H1 (cell line): ENCODE measurements around the gene MTR. TPM values are rescaled to one million over a fixed set of nuclear protein-coding genes. Genes with fewer than 3 reads are reported as not detected.

Source experiments
- CTCF ChIA-PET: fragments of 300-600 bp; sonication (Branson Sonifier 250); formaldehyde crosslinking; loops from one replicate; lab custom pipeline; 2021; ENCODE audit not compliant: partially characterized antibody; lab: Charles Lee
- POLR2A ChIA-PET: fragments of 300-600 bp; sonication (Branson Sonifier 250); formaldehyde crosslinking; loops from one replicate; lab custom pipeline; 2021; ENCODE audit warnings: inconsistent platforms; ENCODE audit not compliant: partially characterized antibody; lab: Charles Lee
- DNase-seq, 2 experiments: peaks; one replicate each; pipeline versions ENCODE4 v3.0.0 to v3.0.0-alpha.2; 2010 to 2022; ENCODE audit warnings: low spot score in 2 of 2, low read depth in 1 of 2, mixed read lengths in 1 of 2
- FAIRE-seq: peaks from 2 replicates; lab custom pipeline; 2011; peaks lifted over from hg19 to GRCh38; lab: Jason Lieb, UNC
- H2AFZ ChIP-seq: 2 replicates; pipeline ENCODE4 v1.8.1; 2012; ENCODE audit warnings: low read length, inconsistent platforms
- H2AK5ac ChIP-seq: 2 replicates; pipeline ENCODE4 v1.6.1; 2013; ENCODE audit warnings: low read depth, low read length
- H2BK120ac ChIP-seq: replicated peaks from 2 replicates; pipeline ENCODE3; 2013; ENCODE audit warnings: low read depth, low read length, inconsistent platforms
- H2BK12ac ChIP-seq: 2 replicates; pipeline ENCODE4 v1.6.1; 2013; ENCODE audit warnings: low read depth, low read length
- H2BK15ac ChIP-seq: 2 replicates; pipeline ENCODE4 v1.6.1; 2013; ENCODE audit warnings: low read length
- H2BK20ac ChIP-seq: 2 replicates; pipeline ENCODE4 v1.6.1; 2013; ENCODE audit warnings: low read length
- H2BK5ac ChIP-seq: 2 replicates; pipeline ENCODE4 v1.6.1; 2013; ENCODE audit warnings: low read depth, low read length
- H3K14ac ChIP-seq: 2 replicates; pipeline ENCODE4 v1.6.1; 2013; ENCODE audit warnings: inconsistent platforms; ENCODE audit not compliant: insufficient read length
- H3K18ac ChIP-seq: 2 replicates; pipeline ENCODE4 v1.6.1; 2013; ENCODE audit warnings: low read length; ENCODE audit errors: extremely low read depth
- H3K23ac ChIP-seq: 2 replicates; pipeline ENCODE4 v1.6.1; 2013; ENCODE audit warnings: inconsistent platforms; ENCODE audit not compliant: insufficient read length
- H3K23me2 ChIP-seq: 2 replicates; pipeline ENCODE4 v1.6.1; 2013; ENCODE audit warnings: low read depth, low read length
- H3K27ac ChIP-seq: 2 replicates; pipeline ENCODE4 v1.6.1; 2011; ENCODE audit warnings: low read depth, low read length, inconsistent platforms
- H3K27me3 ChIP-seq, 4 experiments: replicated peaks in 1 of 4; 1 replicate in 1 of 4; 2 replicates in 3 of 4; pipeline versions ENCODE4 v1.6.1 to v1.8.1; 2011 to 2013; ENCODE audit warnings: low read length in 3 of 4, mild to moderate bottlenecking in 3 of 4, inconsistent platforms in 2 of 4, mixed read lengths in 2 of 4, moderate library complexity in 1 of 4; ENCODE audit not compliant: control insufficient read depth in 3 of 4, insufficient read depth in 3 of 4; ENCODE audit errors: extremely low read depth in 1 of 4
- H3K36me3 ChIP-seq, 4 experiments: 2 replicates each; pipeline versions ENCODE4 v1.6.1 to v1.8.1; 2011 to 2013; ENCODE audit warnings: mild to moderate bottlenecking in 4 of 4, low read length in 3 of 4, moderate library complexity in 2 of 4, control low read depth in 1 of 4, inconsistent platforms in 1 of 4; ENCODE audit not compliant: insufficient read depth in 4 of 4, control insufficient read depth in 2 of 4
- H3K4ac ChIP-seq: replicated peaks from 2 replicates; pipeline ENCODE3; 2013; ENCODE audit warnings: low read length, low read depth, mixed read lengths, inconsistent platforms; ENCODE audit not compliant: insufficient read length
- H3K4me1 ChIP-seq, 4 experiments: replicated peaks in 1 of 4; 1 replicate in 1 of 4; 2 replicates in 3 of 4; pipeline versions ENCODE4 v1.6.1 to v1.8.1; 2011 to 2013; ENCODE audit warnings: low read length in 3 of 4, inconsistent platforms in 2 of 4, mixed read lengths in 1 of 4; ENCODE audit not compliant: insufficient read depth in 4 of 4, control insufficient read depth in 3 of 4
- H3K4me2 ChIP-seq, 2 experiments: 2 replicates each; pipeline versions ENCODE4 v1.6.1 to v1.8.1; 2011 to 2013; ENCODE audit warnings: low read depth in 2 of 2, low read length in 2 of 2, control low read depth in 1 of 2, inconsistent platforms in 1 of 2, mild to moderate bottlenecking in 1 of 2; ENCODE audit not compliant: insufficient read depth in 1 of 2
- H3K4me3 ChIP-seq, 4 experiments: fragments of 200-600, 300-600 bp in 1 of 4; sonication (generic), shearing (Covaris generic), sonication (Bioruptor Twin) in 1 of 4; 2 replicates each; pipeline versions ENCODE4 v1.5.1 to v1.8.1; 2011 to 2016; ENCODE audit warnings: low read length in 4 of 4, low read depth in 3 of 4, control low read depth in 2 of 4, inconsistent platforms in 2 of 4, mild to moderate bottlenecking in 2 of 4, mixed read lengths in 1 of 4, moderate library complexity in 1 of 4; ENCODE audit not compliant: insufficient read depth in 2 of 4; ENCODE audit errors: extremely low read depth in 1 of 4
- H3K56ac ChIP-seq: replicated peaks from 2 replicates; pipeline ENCODE3; 2013; ENCODE audit warnings: low read depth, mild to moderate bottlenecking, mixed read lengths, low read length, inconsistent platforms; ENCODE audit not compliant: insufficient read length
- H3K79me1 ChIP-seq: 2 replicates; pipeline ENCODE4 v1.6.1; 2013; ENCODE audit warnings: low read depth, low read length, control low read depth
- H3K79me2 ChIP-seq, 2 experiments: 2 replicates each; pipeline versions ENCODE4 v1.6.1 to v1.8.1; 2012 to 2013; ENCODE audit warnings: low read length in 2 of 2, mild to moderate bottlenecking in 2 of 2, inconsistent platforms in 1 of 2; ENCODE audit not compliant: insufficient read depth in 2 of 2, control insufficient read depth in 1 of 2
- H3K9ac ChIP-seq, 4 experiments: replicated peaks in 1 of 4; 1 replicate in 1 of 4; 2 replicates in 3 of 4; pipeline versions ENCODE4 v1.6.1 to v1.8.1; 2011 to 2013; ENCODE audit warnings: low read depth in 3 of 4, low read length in 3 of 4, control low read depth in 2 of 4, mild to moderate bottlenecking in 2 of 4, moderate library complexity in 2 of 4, inconsistent platforms in 1 of 4; ENCODE audit errors: extremely low read depth in 1 of 4
- H3K9me3 ChIP-seq, 2 experiments: 2 replicates each; pipeline versions ENCODE4 v1.6.1 to v1.8.1; 2012 to 2013; ENCODE audit warnings: mild to moderate bottlenecking in 2 of 2, moderate library complexity in 2 of 2, control low read depth in 1 of 2, inconsistent platforms in 1 of 2, low read depth in 1 of 2, low read length in 1 of 2, mixed read lengths in 1 of 2; ENCODE audit not compliant: insufficient read depth in 2 of 2
- H4K20me1 ChIP-seq, 2 experiments: replicated peaks in 1 of 2; 2 replicates each; pipeline versions ENCODE3 to v1.8.1; 2011 to 2013; ENCODE audit warnings: inconsistent platforms in 2 of 2, low read length in 2 of 2, mild to moderate bottlenecking in 1 of 2; ENCODE audit not compliant: insufficient read depth in 2 of 2, control insufficient read depth in 1 of 2
- H4K5ac ChIP-seq: 2 replicates; pipeline ENCODE4 v1.6.1; 2013; ENCODE audit warnings: low read length, low read depth, mixed read lengths, inconsistent platforms; ENCODE audit not compliant: insufficient read length
- H4K8ac ChIP-seq: 2 replicates; pipeline ENCODE4 v1.8.0; 2013; ENCODE audit warnings: mild to moderate bottlenecking, moderate library complexity, low read length, inconsistent platforms; ENCODE audit not compliant: insufficient read depth; ENCODE audit errors: extremely low read depth
- H4K91ac ChIP-seq: replicated peaks from 2 replicates; pipeline ENCODE3; 2013; ENCODE audit warnings: low read length, mixed read lengths, inconsistent platforms; ENCODE audit not compliant: insufficient read length
- BACH1 ChIP-seq: IDR thresholded peaks from 2 replicates; pipeline ENCODE4 v1.6.1; 2012; ENCODE audit warnings: low read length, improper control_type of control experiment
- CBX5 ChIP-seq: fragments of 300-800, 300-1000 bp; sonication (generic); IDR thresholded peaks from 2 replicates; pipeline ENCODE4 v1.7.1; 2016; ENCODE audit warnings: antibody characterized with exemption, low read length, low read depth
- CTBP2 ChIP-seq: IDR thresholded peaks from 2 replicates; pipeline ENCODE4 v1.7.0; 2011; ENCODE audit warnings: borderline replicate concordance, mild to moderate bottlenecking, moderate library complexity, mixed read lengths, low read length; ENCODE audit not compliant: insufficient read depth, insufficient read length
- EP300 ChIP-seq, 2 experiments: IDR thresholded peaks; 1 replicate in 1 of 2; 2 replicates in 1 of 2; pipeline ENCODE4 v1.6.1; 2011 to 2012; ENCODE audit warnings: low read depth in 2 of 2, low read length in 2 of 2, mild to moderate bottlenecking in 2 of 2, borderline replicate concordance in 1 of 2, inconsistent platforms in 1 of 2, moderate library complexity in 1 of 2
- EZH2 ChIP-seq: fragments of 200-600 bp; sonication (generic); IDR thresholded peaks from 2 replicates; pipeline ENCODE4 v1.7.1; 2012; ENCODE audit warnings: low read depth, mild to moderate bottlenecking, moderate library complexity, low read length, inconsistent platforms; ENCODE audit not compliant: severe bottlenecking
- MAFK ChIP-seq: IDR thresholded peaks from 2 replicates; pipeline ENCODE4 v1.6.1; 2012; ENCODE audit warnings: low read depth, mild to moderate bottlenecking, improper control_type of control experiment, low read length
- RBBP5 ChIP-seq: IDR thresholded peaks from 2 replicates; pipeline ENCODE4 v1.7.1; 2012; ENCODE audit warnings: low read depth, mild to moderate bottlenecking, inconsistent platforms, low read length, moderate library complexity, borderline replicate concordance
- SIX5 ChIP-seq: IDR thresholded peaks from 2 replicates; pipeline ENCODE4 v1.6.1; 2011; ENCODE audit warnings: mild to moderate bottlenecking, low read depth, low read length
- SP1 ChIP-seq: IDR thresholded peaks from 2 replicates; pipeline ENCODE4 v1.6.1; 2011; ENCODE audit warnings: low read depth, low read length
- SP2 ChIP-seq: IDR thresholded peaks from 2 replicates; pipeline ENCODE4 v1.6.1; 2012; ENCODE audit warnings: mild to moderate bottlenecking, low read length, inconsistent platforms
- SUZ12 ChIP-seq: fragments of 200-600 bp; sonication (generic); IDR thresholded peaks from 2 replicates; pipeline ENCODE4 v1.6.1; 2012; ENCODE audit warnings: mild to moderate bottlenecking, inconsistent platforms, low read length, moderate library complexity, mixed read lengths
- TEAD4 ChIP-seq: IDR thresholded peaks from 2 replicates; pipeline ENCODE4 v1.6.1; 2012; ENCODE audit warnings: low read depth, low read length, inconsistent platforms, mixed read lengths
- ZNF274 ChIP-seq: IDR thresholded peaks from 2 replicates; pipeline ENCODE4 v1.7.0; 2012; ENCODE audit warnings: low read length, borderline replicate concordance; ENCODE audit errors: extremely low read depth
- polyA plus RNA-seq, 7 experiments: library from polyadenylated mRNA; depleted of rRNA in 3 of 7; stranded (reverse) in 5 of 7; unstranded in 2 of 7; fragments of >200 nt in 5 of 7; fragments of 200-250 nt in 2 of 7; gene quantifications; 1 replicate in 5 of 7; 2 replicates in 1 of 7; 4 replicates in 1 of 7; pipeline versions ENCODE4 v1.2.1 to v1.2.3, GENCODE V29; 2011 to 2013; ENCODE audit warnings: missing spikeins in 2 of 7, mixed read lengths in 2 of 7
- total RNA-seq: library from RNA; stranded (reverse); fragmentation: NEBNext Ultra II Directional; extraction: Animal tissue kit (Norgen Biotek cat#: 25700); gene quantifications from 2 replicates; pipeline ENCODE4 v1.2.1, GENCODE V29; 2021

MTR gene
- total and polyA plus RNA-seq, 2 of the 8 experiments (the other 6 are each of a cell fraction or from before 2014, with no cell fraction given): 4.8 to 27.4 TPM

DNA sequence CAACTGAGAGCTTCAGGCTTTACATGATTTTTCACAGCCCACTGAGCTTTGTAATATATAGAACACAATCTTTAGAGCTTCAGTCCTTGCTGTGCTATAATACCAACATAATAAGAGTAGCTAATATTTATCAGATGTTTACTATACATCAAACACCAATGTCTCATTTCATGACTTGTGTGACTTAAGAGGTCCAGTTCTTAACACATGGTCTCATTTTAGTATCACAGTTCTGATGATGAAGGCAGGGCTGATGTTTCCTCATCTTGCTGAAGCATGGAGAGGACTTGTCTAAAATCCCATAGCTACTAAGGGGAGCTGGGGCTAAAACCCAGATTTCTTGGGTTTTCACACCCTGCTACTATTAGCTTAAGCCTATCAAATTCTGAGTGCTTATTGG lies 5.5 kb downstream of the MTR start:
- FAIRE-seq: no peak
- H3K23ac ChIP-seq: no peak overlapping the region
- no peak overlapping the region for H3K4me2 ChIP-seq
- no peak for TF ChIP-seq SP2
- TF ChIP-seq EZH2: no peak
- TF ChIP-seq TEAD4: no peak
- no peak for TF ChIP-seq CTBP2
- TF ChIP-seq SIX5: no peak
- no peak for TF ChIP-seq ZNF274
- TF ChIP-seq SP1: no peak
- TF ChIP-seq CBX5: no peak
- no peak for TF ChIP-seq MAFK
- TF ChIP-seq RBBP5: no peak
- TF ChIP-seq SUZ12: no peak
- no peak for TF ChIP-seq EP300 (IDR thresholded peaks at IDR 0.05; ENCODE audit: borderline replicate concordance in 1 of 2, low read depth in 2 of 2, low read length in 2 of 2)
- no peak for TF ChIP-seq BACH1

More for the DNA sequence above, 5.5 kb downstream of the MTR start:
- Histone ChIP-seq H2BK12ac (no peak overlapping the region), H3K23me2 (peaks cover 7% of the 10 kb centered on the region; the same call in 1 of the 2 replicates), H3K4me3 (no peak overlapping the region), H4K91ac (no peak overlapping the region), H3K9ac (no peak overlapping the region), H3K18ac (no peak overlapping the region), H3K79me1 (peaks cover 3% of the 10 kb centered on the region; the same call in 1 of the 2 replicates), H3K27ac (no peak overlapping the region), H3K56ac (no peak overlapping the region), H4K5ac (no peak overlapping the region), H2BK5ac (no peak overlapping the region), H2AK5ac (no peak overlapping the region), H2BK120ac (no peak overlapping the region), H2BK15ac (no peak overlapping the region), H3K4me1 (no peaks in the 10 kb centered on the region; a peak in 1 of 7 replicates), H3K27me3 (no peaks in the 10 kb centered on the region), H4K20me1 (peaks cover 2 to 4% of the 10 kb centered on the region in 2 experiments), H3K14ac (no peak overlapping the region), H3K36me3 (no peaks in the 10 kb centered on the region; a peak in 1 of 8 replicates), H2AFZ (no peak overlapping the region), H3K9me3 (no peaks in the 10 kb centered on the region), H3K4ac (no peak overlapping the region), H4K8ac (no peak overlapping the region), H2BK20ac (no peak overlapping the region), H3K79me2 (peaks cover 0 to 33% of the 10 kb centered on the region in 2 experiments; a peak in 2 of 4 replicates)
- CTCF ChIA-PET: interaction anchor here (1.2 to 2.5 kb wide), 2 partner anchors 41 to 191 kb away, joined by 4 to 14 read pairs; no protein-coding TSS in a partner anchor
- POLR2A ChIA-PET: no interaction called here
- no peak for DNase-seq
